Vagina (tissue), 2 donors: Measurements from ENCODE around the gene SEC24D. TPM values are rescaled to one million over a fixed set of nuclear protein-coding genes. Genes with fewer than 3 reads are reported as not detected.

Source experiments
- DNase-seq, 2 donors: peaks; one replicate each; pipeline ENCODE4 v3.0.0-alpha.2; 2017; ENCODE audit errors: extremely low spot score in 2 of 2
- H3K27ac ChIP-seq: fragments of 200-600 bp; sonication (generic); one replicate; pipeline ENCODE4 v1.5.1; 2019
- H3K27me3 ChIP-seq: fragments of 200-600 bp; sonication (generic); one replicate; pipeline ENCODE4 v1.5.1; 2019
- H3K36me3 ChIP-seq, 2 donors: fragments of 200-600 bp; sonication (generic); one replicate each; pipeline ENCODE4 v1.5.1; 2017 to 2019
- H3K4me1 ChIP-seq: fragments of 200-600 bp; sonication (generic); one replicate; pipeline ENCODE4 v1.5.1; 2019
- H3K4me3 ChIP-seq, 2 donors: fragments of 200-600 bp; sonication (generic); 1 replicate in 1 of 2; 2 replicates in 1 of 2; pipeline ENCODE4 v1.5.1; 2016 to 2019
- H3K9me3 ChIP-seq: fragments of 200-600 bp; sonication (generic); one replicate; pipeline ENCODE4 v1.5.1; 2019
- POLR2A ChIP-seq, 2 donors: fragments of 450-650 bp; IDR thresholded peaks; one replicate each; pipeline ENCODE4 v1.6.1; 2017; ENCODE audit warnings: antibody characterized with exemption in 2 of 2, mild to moderate bottlenecking in 2 of 2, moderate library complexity in 2 of 2
- POLR2AphosphoS5 ChIP-seq, 2 donors: sonication (generic); formaldehyde crosslinking; IDR thresholded peaks; one replicate each; pipeline ENCODE4 v1.9.0; 2017; ENCODE audit warnings: antibody characterized with exemption in 2 of 2, mild to moderate bottlenecking in 2 of 2, low read depth in 1 of 2; ENCODE audit not compliant: insufficient read depth in 1 of 2
- intact Hi-C: fragments of 100-400 bp; cut with DNase I; formaldehyde crosslinking; loops from one replicate; pipeline ENCODE4 v1.15.1; 2023
- total RNA-seq: library from RNA; depleted of rRNA; stranded (reverse); fragments of >200 nt; gene quantifications from one replicate; pipeline ENCODE4 v1.2.3, GENCODE V29; 2016
- TF ChIP-seq, protein P1 (sequence below), 3 experiments: fragments of 450-650 bp in 2 of 3; fragments of 200-600 bp in 1 of 3; sonication (generic) in 1 of 3; IDR thresholded peaks; one replicate each; pipeline ENCODE4 v1.5.1; 2017 to 2019; ENCODE audit warnings: antibody characterized with exemption in 3 of 3, mild to moderate bottlenecking in 2 of 3, moderate library complexity in 2 of 3

SEC24D gene
- total RNA-seq, 1 donor from 2014 or later: 24.1 TPM

GRCh38 chr4:118767109-118767508 is 68.8 kb downstream of the SEC24D start:
- Histone ChIP-seq H3K4me3 (no peak overlapping the region), H3K4me1 (peaks cover 73% of the 10 kb centered on the region), H3K27ac (peak overlapping the region; percentile 89), H3K27me3 (no peaks in the 10 kb centered on the region), H3K9me3 (no peaks in the 10 kb centered on the region), H3K36me3 (peaks cover 0 to 12% of the 10 kb centered on the region in 2 donors)
- TF ChIP-seq POLR2AphosphoS5 (IDR thresholded peaks at IDR 0.05; ENCODE audit: insufficient read depth in 1 of 2, low read depth in 1 of 2): no peak
- TF ChIP-seq, protein P1, sequence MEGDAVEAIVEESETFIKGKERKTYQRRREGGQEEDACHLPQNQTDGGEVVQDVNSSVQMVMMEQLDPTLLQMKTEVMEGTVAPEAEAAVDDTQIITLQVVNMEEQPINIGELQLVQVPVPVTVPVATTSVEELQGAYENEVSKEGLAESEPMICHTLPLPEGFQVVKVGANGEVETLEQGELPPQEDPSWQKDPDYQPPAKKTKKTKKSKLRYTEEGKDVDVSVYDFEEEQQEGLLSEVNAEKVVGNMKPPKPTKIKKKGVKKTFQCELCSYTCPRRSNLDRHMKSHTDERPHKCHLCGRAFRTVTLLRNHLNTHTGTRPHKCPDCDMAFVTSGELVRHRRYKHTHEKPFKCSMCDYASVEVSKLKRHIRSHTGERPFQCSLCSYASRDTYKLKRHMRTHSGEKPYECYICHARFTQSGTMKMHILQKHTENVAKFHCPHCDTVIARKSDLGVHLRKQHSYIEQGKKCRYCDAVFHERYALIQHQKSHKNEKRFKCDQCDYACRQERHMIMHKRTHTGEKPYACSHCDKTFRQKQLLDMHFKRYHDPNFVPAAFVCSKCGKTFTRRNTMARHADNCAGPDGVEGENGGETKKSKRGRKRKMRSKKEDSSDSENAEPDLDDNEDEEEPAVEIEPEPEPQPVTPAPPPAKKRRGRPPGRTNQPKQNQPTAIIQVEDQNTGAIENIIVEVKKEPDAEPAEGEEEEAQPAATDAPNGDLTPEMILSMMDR (IDR thresholded peaks at IDR 0.05): no peak
- TF ChIP-seq POLR2A (IDR thresholded peaks at IDR 0.05): no peak
- intact Hi-C loops: no loop called here
- no peak for DNase-seq

DNA sequence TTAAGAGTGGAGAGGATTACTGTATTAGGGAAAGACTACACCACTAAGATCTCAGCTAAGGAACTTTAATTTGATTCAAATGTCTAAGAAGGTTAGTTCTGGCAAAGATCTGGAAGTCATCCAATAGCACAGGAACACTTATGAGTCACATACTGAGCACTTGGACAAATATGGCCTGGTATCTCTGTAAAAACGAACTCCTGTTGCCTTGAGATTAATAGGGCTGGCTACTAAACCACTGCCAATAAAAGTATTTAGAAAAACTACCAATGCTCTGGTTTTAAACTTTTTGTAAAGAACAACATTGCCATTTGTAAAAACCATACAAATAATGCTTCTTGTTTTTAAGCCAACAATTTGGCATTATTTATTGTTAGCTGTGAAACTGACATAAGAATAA is 70.5 kb downstream of the SEC24D start:
- DNase-seq: no peak
- intact Hi-C loops: no loop called here

DNA sequence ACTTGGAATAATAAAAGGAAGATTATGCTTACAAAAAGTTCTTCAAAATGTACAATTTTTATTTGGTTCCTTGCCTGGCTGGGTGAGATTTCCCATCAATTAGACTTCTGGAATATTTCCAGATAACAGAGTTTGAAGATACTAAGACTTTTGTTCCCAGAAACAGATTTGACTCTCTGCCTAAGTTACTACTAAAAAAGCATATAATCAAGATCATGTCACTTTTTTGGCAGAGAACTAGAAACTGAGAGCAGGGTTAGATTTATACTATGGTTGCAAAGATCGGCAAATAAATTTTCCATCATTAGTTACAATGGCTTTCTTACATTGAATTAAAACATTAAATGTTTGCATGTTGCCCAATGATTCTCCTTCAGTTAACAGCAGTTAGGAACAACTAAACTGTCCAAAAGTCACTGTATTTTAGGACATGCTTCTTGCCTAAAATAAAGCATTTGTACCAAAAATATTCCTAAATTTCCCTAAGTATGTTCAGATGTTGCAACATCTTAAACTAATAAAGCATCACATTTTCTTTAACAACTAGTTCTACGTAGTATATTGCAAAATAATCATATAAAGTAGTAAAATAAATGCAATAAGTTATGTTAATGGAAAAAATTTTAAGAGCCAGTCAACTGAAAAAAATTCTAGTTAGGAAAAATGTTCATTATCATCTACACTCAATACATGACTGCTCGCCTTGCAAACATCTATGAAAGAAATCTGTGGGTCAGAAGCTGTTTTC is 73.0 kb downstream of the SEC24D start:
- intact Hi-C loops: no loop called here
- peaks cover 71% of the 10 kb centered on the region for H3K4me1 ChIP-seq
- H3K36me3 ChIP-seq: peaks cover 0 to 12% of the 10 kb centered on the region in 2 donors
- H3K4me3 ChIP-seq: no peak overlapping the region
- peak overlapping the region; percentile 89 for H3K27ac ChIP-seq
- peak; percentile 51 to 71 for TF ChIP-seq POLR2AphosphoS5 (IDR thresholded peaks at IDR 0.05; ENCODE audit: insufficient read depth in 1 of 2, low read depth in 1 of 2)
- TF ChIP-seq, protein P1 (IDR thresholded peaks at IDR 0.05): no peak
- no peaks in the 10 kb centered on the region for H3K27me3 ChIP-seq
- DNase-seq: no peak
- no peaks in the 10 kb centered on the region for H3K9me3 ChIP-seq

More for the DNA sequence above, 70.5 kb downstream of the SEC24D start:
- TF ChIP-seq, protein P1 (IDR thresholded peaks at IDR 0.05): no peak
- peak in 1 of 2 donors; percentile 96 for TF ChIP-seq POLR2AphosphoS5 (IDR thresholded peaks at IDR 0.05; ENCODE audit: insufficient read depth in 1 of 2, low read depth in 1 of 2)
- Histone ChIP-seq H3K36me3 (peaks cover 0 to 12% of the 10 kb centered on the region in 2 donors), H3K9me3 (no peaks in the 10 kb centered on the region), H3K4me3 (no peak overlapping the region), H3K27me3 (no peaks in the 10 kb centered on the region), H3K4me1 (peaks cover 67% of the 10 kb centered on the region), H3K27ac (peak overlapping the region; percentile 89)

DNA sequence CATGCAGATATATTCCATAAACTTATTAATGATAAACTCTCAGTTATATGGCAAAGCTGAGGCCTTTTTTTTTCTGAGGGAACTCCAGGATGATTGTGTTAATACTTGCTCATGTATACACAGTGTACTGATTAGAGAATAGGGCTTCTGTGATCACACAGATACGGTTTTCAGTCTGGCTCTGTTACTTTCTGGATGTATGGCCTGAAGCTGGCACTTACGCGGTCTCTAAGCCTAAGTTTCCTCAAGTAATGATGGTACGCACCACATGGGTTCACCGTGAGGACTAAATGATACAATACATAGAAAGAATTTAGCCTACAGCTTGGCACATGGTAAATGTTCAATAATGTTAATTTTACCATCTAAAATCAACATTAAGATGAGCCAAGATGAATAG is 73.8 kb downstream of the SEC24D start:
- Histone ChIP-seq H3K4me3 (no peak overlapping the region), H3K36me3 (peaks cover 0 to 8% of the 10 kb centered on the region in 2 donors), H3K27me3 (no peaks in the 10 kb centered on the region), H3K9me3 (no peaks in the 10 kb centered on the region), H3K4me1 (peaks cover 78% of the 10 kb centered on the region), H3K27ac (peak overlapping the region; percentile 89)
- intact Hi-C loops: no loop called here
- DNase-seq: no peak
- TF ChIP-seq, protein P1 (IDR thresholded peaks at IDR 0.05): no peak
- no peak for TF ChIP-seq POLR2AphosphoS5 (IDR thresholded peaks at IDR 0.05; ENCODE audit: insufficient read depth in 1 of 2, low read depth in 1 of 2)
- TF ChIP-seq POLR2A (IDR thresholded peaks at IDR 0.05): no peak

GRCh38 chr4:118761397-118762016 is 74.4 kb downstream of the SEC24D start:
- TF ChIP-seq, protein P1 (IDR thresholded peaks at IDR 0.05): no peak
- peak overlapping the region; percentile 89 for H3K27ac ChIP-seq
- no peak for DNase-seq
- no peak overlapping the region for H3K4me3 ChIP-seq
- H3K4me1 ChIP-seq: peaks cover 78% of the 10 kb centered on the region
- H3K27me3 ChIP-seq: no peaks in the 10 kb centered on the region
- peaks cover 0 to 2% of the 10 kb centered on the region in 2 donors for H3K36me3 ChIP-seq
- intact Hi-C loops: no loop called here
- H3K9me3 ChIP-seq: no peaks in the 10 kb centered on the region
